DND-41 (cell line): ENCODE data around the gene LNX1.

Experiments used
- ATAC-seq: fragments of 200-7000 bp; cut with Tn5 transposase; 3 replicates; pipeline ENCODE4 v1.9.1; 2021; ENCODE audit warnings: low read depth; ENCODE audit not compliant: insufficient read depth
- DNase-seq: peaks from one replicate; pipeline ENCODE4 v3.0.0-alpha.2; 2020
- H2AFZ ChIP-seq: 2 replicates; pipeline ENCODE4 v1.6.0; 2012; ENCODE audit warnings: low read depth, low read length
- H3K27ac ChIP-seq: 2 replicates; pipeline ENCODE4 v1.5.1; 2012; ENCODE audit warnings: low read length, inconsistent platforms
- H3K27me3 ChIP-seq: fragments of 200-600 bp; sonication (generic); 2 replicates; pipeline ENCODE4 v1.6.0; 2012; ENCODE audit warnings: low read length, mild to moderate bottlenecking, inconsistent platforms; ENCODE audit not compliant: insufficient read depth, poor library complexity
- H3K36me3 ChIP-seq: 2 replicates; pipeline ENCODE4 v1.5.1; 2012; ENCODE audit warnings: low read length, inconsistent platforms; ENCODE audit not compliant: insufficient read depth
- H3K4me1 ChIP-seq: 2 replicates; pipeline ENCODE4 v1.5.1; 2012; ENCODE audit warnings: mild to moderate bottlenecking, low read length; ENCODE audit not compliant: insufficient read depth
- H3K4me2 ChIP-seq: 2 replicates; pipeline ENCODE4 v1.6.0; 2012; ENCODE audit warnings: mild to moderate bottlenecking, moderate library complexity, low read length, inconsistent platforms; ENCODE audit not compliant: insufficient read depth
- H3K4me3 ChIP-seq, 2 experiments: fragments of 200-600 bp in 1 of 2; shearing (Covaris generic) in 1 of 2; 2 replicates each; pipeline ENCODE4 v1.5.1; 2012 to 2016; ENCODE audit warnings: inconsistent platforms in 2 of 2, low read length in 2 of 2, mild to moderate bottlenecking in 2 of 2, low read depth in 1 of 2, moderate library complexity in 1 of 2
- H3K79me2 ChIP-seq: 2 replicates; pipeline ENCODE4 v1.6.0; 2012; ENCODE audit warnings: low read length, inconsistent platforms; ENCODE audit not compliant: insufficient read depth
- H3K9ac ChIP-seq: 2 replicates; pipeline ENCODE4 v1.6.0; 2012; ENCODE audit warnings: low read depth, mild to moderate bottlenecking, inconsistent platforms, low read length, moderate library complexity
- H3K9me3 ChIP-seq: 2 replicates; pipeline ENCODE4 v1.5.1; 2012; ENCODE audit warnings: low read length, moderate library complexity, mild to moderate bottlenecking, inconsistent platforms; ENCODE audit not compliant: insufficient read depth, severe bottlenecking
- H4K20me1 ChIP-seq: 2 replicates; pipeline ENCODE4 v1.6.0; 2012; ENCODE audit warnings: low read length; ENCODE audit not compliant: insufficient read depth
- EZH2 ChIP-seq: IDR thresholded peaks from 3 replicates; pipeline ENCODE4 v1.6.1; 2012; ENCODE audit warnings: borderline replicate concordance, low read depth, mild to moderate bottlenecking, moderate library complexity, low read length, inconsistent platforms; ENCODE audit not compliant: severe bottlenecking
- TF ChIP-seq, protein P1 (sequence below): IDR thresholded peaks from 2 replicates; pipeline ENCODE4 v1.5.1; 2012; ENCODE audit warnings: borderline replicate concordance, low read length, moderate library complexity, mild to moderate bottlenecking; ENCODE audit not compliant: poor library complexity, severe bottlenecking; ENCODE audit errors: extremely low read depth

Gene LNX1

DNA sequence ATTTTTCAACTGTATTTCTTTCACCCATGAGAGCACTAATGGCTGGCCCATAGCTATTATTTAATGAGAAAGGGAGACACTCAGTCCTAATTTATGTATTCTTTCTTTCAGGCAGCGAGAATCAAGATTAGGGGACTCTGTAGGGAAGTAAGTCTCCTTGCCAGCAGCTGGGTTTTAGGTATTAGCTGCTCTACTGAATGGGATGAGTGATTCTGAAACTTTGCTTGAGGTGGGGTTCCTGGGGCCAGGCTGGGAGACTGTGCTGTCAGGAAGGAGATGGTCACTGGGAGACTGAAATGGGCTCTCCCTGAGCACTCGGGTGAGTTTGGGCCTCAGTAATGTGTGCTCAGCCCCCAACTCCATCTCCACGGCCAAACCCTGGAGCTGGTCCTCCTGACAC, 78.7 kb downstream of the LNX1 start:
- no peak for ATAC-seq
- H3K36me3 ChIP-seq, result no peaks in the 10 kb centered on the region
- H3K4me1 ChIP-seq, result no peaks in the 10 kb centered on the region
- H3K4me2 ChIP-seq, result no peak overlapping the region
- H3K79me2 ChIP-seq, result no peaks in the 10 kb centered on the region
- no peak for DNase-seq
- TF ChIP-seq, protein P1, sequence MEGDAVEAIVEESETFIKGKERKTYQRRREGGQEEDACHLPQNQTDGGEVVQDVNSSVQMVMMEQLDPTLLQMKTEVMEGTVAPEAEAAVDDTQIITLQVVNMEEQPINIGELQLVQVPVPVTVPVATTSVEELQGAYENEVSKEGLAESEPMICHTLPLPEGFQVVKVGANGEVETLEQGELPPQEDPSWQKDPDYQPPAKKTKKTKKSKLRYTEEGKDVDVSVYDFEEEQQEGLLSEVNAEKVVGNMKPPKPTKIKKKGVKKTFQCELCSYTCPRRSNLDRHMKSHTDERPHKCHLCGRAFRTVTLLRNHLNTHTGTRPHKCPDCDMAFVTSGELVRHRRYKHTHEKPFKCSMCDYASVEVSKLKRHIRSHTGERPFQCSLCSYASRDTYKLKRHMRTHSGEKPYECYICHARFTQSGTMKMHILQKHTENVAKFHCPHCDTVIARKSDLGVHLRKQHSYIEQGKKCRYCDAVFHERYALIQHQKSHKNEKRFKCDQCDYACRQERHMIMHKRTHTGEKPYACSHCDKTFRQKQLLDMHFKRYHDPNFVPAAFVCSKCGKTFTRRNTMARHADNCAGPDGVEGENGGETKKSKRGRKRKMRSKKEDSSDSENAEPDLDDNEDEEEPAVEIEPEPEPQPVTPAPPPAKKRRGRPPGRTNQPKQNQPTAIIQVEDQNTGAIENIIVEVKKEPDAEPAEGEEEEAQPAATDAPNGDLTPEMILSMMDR, result no peak
- TF ChIP-seq EZH2, result no peak
- no peaks in the 10 kb centered on the region for H3K27me3 ChIP-seq
- no peak overlapping the region for H2AFZ ChIP-seq
- no peaks in the 10 kb centered on the region for H3K9me3 ChIP-seq
- H3K9ac ChIP-seq, result no peak overlapping the region
- no peaks in the 10 kb centered on the region for H4K20me1 ChIP-seq
- no peak overlapping the region for H3K4me3 ChIP-seq
- H3K27ac ChIP-seq, result no peak overlapping the region

DNA sequence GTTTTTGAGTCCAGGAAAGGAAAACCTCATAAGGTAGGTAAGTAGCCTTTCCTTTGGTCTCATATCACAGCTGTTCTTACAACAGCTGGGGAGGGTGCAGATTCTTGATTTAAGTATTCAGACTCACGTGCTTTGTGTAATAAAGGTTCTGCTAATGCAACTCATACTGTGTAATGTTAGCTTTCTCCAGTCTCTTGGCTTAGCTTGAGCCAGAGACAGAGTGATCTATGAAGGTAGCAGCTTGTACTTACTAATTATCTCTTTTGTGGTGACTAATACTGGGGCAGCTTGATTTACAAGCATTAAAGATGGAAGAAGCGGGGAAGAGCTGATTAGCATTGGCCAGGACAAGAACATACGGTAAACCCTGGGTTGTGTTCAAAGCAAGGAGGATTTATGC, 80.3 kb downstream of the LNX1 start:
- no peaks in the 10 kb centered on the region for H3K79me2 ChIP-seq
- H3K27ac ChIP-seq, result no peak overlapping the region
- H3K36me3 ChIP-seq, result no peaks in the 10 kb centered on the region
- H3K4me2 ChIP-seq, result no peak overlapping the region
- H3K4me3 ChIP-seq, result no peak overlapping the region
- no peaks in the 10 kb centered on the region for H3K9me3 ChIP-seq
- H3K4me1 ChIP-seq, result no peaks in the 10 kb centered on the region
- no peak for TF ChIP-seq EZH2
- TF ChIP-seq, protein P1, result no peak
- no peak overlapping the region for H3K9ac ChIP-seq
- no peaks in the 10 kb centered on the region for H3K27me3 ChIP-seq
- DNase-seq (no peak), ATAC-seq (no peak)
- H4K20me1 ChIP-seq, result no peaks in the 10 kb centered on the region
- H2AFZ ChIP-seq, result no peak overlapping the region

DNA sequence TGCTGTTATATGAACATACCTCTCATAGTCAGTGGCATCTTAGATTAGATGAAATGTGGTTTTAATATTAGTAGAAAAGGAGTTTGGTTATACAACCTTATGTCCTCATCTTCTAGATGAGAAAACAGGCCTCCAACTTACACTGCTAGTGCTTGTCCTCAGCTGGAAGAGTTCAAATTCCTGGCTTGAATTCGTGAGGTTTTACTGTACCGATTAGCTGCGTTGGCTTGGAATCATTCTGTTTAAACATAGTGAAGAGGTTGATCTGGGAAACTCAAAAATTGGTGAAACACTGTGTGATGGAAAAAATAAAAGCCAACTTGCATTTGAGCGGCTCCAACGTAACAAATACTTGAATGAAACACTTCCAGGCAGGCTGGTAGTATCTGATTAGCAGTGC, 81.0 kb downstream of the LNX1 start:
- no peak overlapping the region for H3K4me3 ChIP-seq
- H3K79me2 ChIP-seq, result no peaks in the 10 kb centered on the region
- no peaks in the 10 kb centered on the region for H4K20me1 ChIP-seq
- H3K9me3 ChIP-seq, result no peaks in the 10 kb centered on the region
- no peak overlapping the region for H3K4me2 ChIP-seq
- H2AFZ ChIP-seq, result no peak overlapping the region
- H3K36me3 ChIP-seq, result no peaks in the 10 kb centered on the region
- no peaks in the 10 kb centered on the region for H3K4me1 ChIP-seq
- H3K27ac ChIP-seq, result no peak overlapping the region
- ATAC-seq (no peak), DNase-seq (no peak)
- no peak overlapping the region for H3K9ac ChIP-seq
- no peaks in the 10 kb centered on the region for H3K27me3 ChIP-seq
- TF ChIP-seq, protein P1, result no peak
- no peak for TF ChIP-seq EZH2

DNA sequence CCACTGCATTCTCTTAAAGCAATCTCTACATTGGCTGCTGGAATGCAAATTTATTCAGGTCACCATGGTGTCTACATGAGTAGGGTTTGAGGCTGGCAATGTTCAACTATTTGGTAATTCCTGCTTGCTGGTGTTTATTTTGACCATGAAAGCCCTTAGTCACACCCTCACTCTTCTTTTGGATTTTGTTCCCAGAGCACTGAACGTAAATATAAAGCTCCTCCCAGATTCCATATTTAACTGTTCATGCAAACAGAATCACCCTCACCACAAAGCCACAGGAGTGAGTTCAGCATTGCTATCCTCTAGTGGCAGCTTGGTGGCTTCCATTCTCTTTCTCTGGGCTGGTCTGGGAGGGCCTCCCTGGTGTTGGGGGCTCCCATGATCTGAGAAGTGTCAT, 82.8 kb downstream of the LNX1 start:
- Histone ChIP-seq H3K36me3 (no peaks in the 10 kb centered on the region), H3K4me1 (no peaks in the 10 kb centered on the region), H3K9ac (no peak overlapping the region), H2AFZ (no peak overlapping the region), H3K4me2 (no peak overlapping the region), H3K4me3 (no peak overlapping the region), H4K20me1 (no peaks in the 10 kb centered on the region), H3K27me3 (no peaks in the 10 kb centered on the region), H3K9me3 (no peaks in the 10 kb centered on the region), H3K79me2 (no peaks in the 10 kb centered on the region), H3K27ac (no peak overlapping the region)
- TF ChIP-seq EZH2, result no peak
- TF ChIP-seq, protein P1, result no peak
- no peak for DNase-seq
- no peak for ATAC-seq
